SK-N-SH treated with all-trans-retinoic acid at 6 μM for 48 hours (cell line): ENCODE measurements around the gene RNMT.

Experiments
- ATAC-seq: fragments of 200-7000 bp; cut with Tn5 transposase; 3 replicates; pipeline ENCODE4 v1.9.1; 2020; ENCODE audit warnings: mild to moderate bottlenecking, moderate library complexity
- CREB5 ChIP-seq: fragments of 250-450 bp; sonication (Bioruptor Pico); IDR thresholded peaks from 2 replicates; pipeline ENCODE4 v1.5.1; 2020; ENCODE audit warnings: low read depth, mild to moderate bottlenecking, moderate library complexity
- CSDC2 ChIP-seq: fragments of 250-450 bp; sonication (Bioruptor Pico); IDR thresholded peaks from 2 replicates; pipeline ENCODE4 v1.5.0; 2020; ENCODE audit warnings: mild to moderate bottlenecking, moderate library complexity
- CSRNP3 ChIP-seq: fragments of 250-450 bp; sonication (Bioruptor Pico); IDR thresholded peaks from 2 replicates; pipeline ENCODE4 v1.5.1; 2021; ENCODE audit warnings: mild to moderate bottlenecking, moderate library complexity
- GLIS3 ChIP-seq: fragments of 250-450 bp; sonication (Bioruptor Pico); IDR thresholded peaks from 2 replicates; pipeline ENCODE4 v1.5.0; 2020; ENCODE audit warnings: mild to moderate bottlenecking, moderate library complexity
- OSR1 ChIP-seq: fragments of 250-450 bp; sonication (Bioruptor Pico); IDR thresholded peaks from 2 replicates; pipeline ENCODE4 v1.8.0; 2022; ENCODE audit warnings: moderate library complexity, mild to moderate bottlenecking, inconsistent platforms
- PATZ1 ChIP-seq: fragments of 250-450 bp; sonication (Bioruptor Pico); IDR thresholded peaks from 2 replicates; pipeline ENCODE4 v1.8.0; 2020; ENCODE audit warnings: mild to moderate bottlenecking, moderate library complexity, borderline replicate concordance
- PPARA ChIP-seq: fragments of 250-450 bp; sonication (Bioruptor Pico); IDR thresholded peaks from 2 replicates; pipeline ENCODE4 v1.5.0; 2020; ENCODE audit warnings: mild to moderate bottlenecking, borderline replicate concordance
- SNAI2 ChIP-seq: fragments of 250-450 bp; sonication (Bioruptor Pico); IDR thresholded peaks from 2 replicates; pipeline ENCODE4 v1.5.0; 2020; ENCODE audit warnings: mild to moderate bottlenecking, moderate library complexity
- TCF4 ChIP-seq: fragments of 250-450 bp; sonication (Bioruptor Pico); IDR thresholded peaks from 2 replicates; pipeline ENCODE4 v1.8.0; 2021; ENCODE audit warnings: mild to moderate bottlenecking, moderate library complexity, borderline replicate concordance
- TOX ChIP-seq: fragments of 250-450 bp; sonication (Bioruptor Pico); IDR thresholded peaks from 2 replicates; pipeline ENCODE4 v1.8.0; 2021; ENCODE audit warnings: mild to moderate bottlenecking, moderate library complexity, borderline replicate concordance
- TSHZ2 ChIP-seq: fragments of 250-450 bp; sonication (Bioruptor Pico); IDR thresholded peaks from 2 replicates; pipeline ENCODE4 v1.5.0; 2020; ENCODE audit warnings: mild to moderate bottlenecking, moderate library complexity
- ZC3H10 ChIP-seq: fragments of 250-450 bp; sonication (Bioruptor Pico); IDR thresholded peaks from 2 replicates; pipeline ENCODE4 v1.5.1; 2021; ENCODE audit warnings: mild to moderate bottlenecking, moderate library complexity
- ZFP3 ChIP-seq: fragments of 250-450 bp; sonication (Bioruptor Pico); IDR thresholded peaks from 2 replicates; pipeline ENCODE4 v1.5.0; 2020; ENCODE audit warnings: mild to moderate bottlenecking, moderate library complexity
- ZFP30 ChIP-seq: fragments of 450-650 bp; formaldehyde crosslinking; IDR thresholded peaks from 2 replicates; pipeline ENCODE4 v1.5.0; 2022; ENCODE audit warnings: mild to moderate bottlenecking, moderate library complexity
- ZNF565 ChIP-seq: fragments of 450-650 bp; formaldehyde crosslinking; conservative IDR thresholded peaks from 2 replicates; pipeline ENCODE4 v1.5.0; 2020; ENCODE audit warnings: low read depth, mild to moderate bottlenecking, moderate library complexity
- ZNF70 ChIP-seq: fragments of 450-650 bp; formaldehyde crosslinking; IDR thresholded peaks from 2 replicates; pipeline ENCODE4 v1.5.0; 2020; ENCODE audit warnings: mild to moderate bottlenecking, moderate library complexity
- ZNF8 ChIP-seq: fragments of 450-650 bp; formaldehyde crosslinking; IDR thresholded peaks from 2 replicates; pipeline ENCODE4 v1.5.0; 2020; ENCODE audit warnings: mild to moderate bottlenecking, moderate library complexity
- TF ChIP-seq, protein P1 (sequence below): fragments of 250-450 bp; sonication (Bioruptor Pico); IDR thresholded peaks from 2 replicates; pipeline ENCODE4 v1.8.0; 2021; ENCODE audit warnings: low read depth, mild to moderate bottlenecking, moderate library complexity, borderline replicate concordance

The RNMT gene

DNA sequence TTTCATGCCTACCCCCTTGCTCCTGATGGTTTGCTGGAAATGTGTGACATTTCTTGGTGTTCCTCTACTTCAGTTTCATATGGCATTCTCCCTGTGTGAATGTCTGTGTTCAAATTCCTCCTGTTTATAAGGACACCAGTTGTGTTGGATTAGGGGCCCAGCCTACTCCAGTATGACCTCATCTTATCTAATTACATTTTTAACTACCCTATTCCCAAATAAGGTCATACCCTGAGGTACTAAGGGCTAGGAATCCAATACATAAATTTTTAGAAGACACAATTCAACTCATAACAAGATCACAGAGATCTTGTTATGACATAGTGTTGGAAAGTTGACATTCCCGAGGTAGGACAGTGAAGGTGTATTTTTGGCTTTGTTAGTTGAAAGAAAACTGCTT is 5.6 kb upstream of the RNMT start:
- TF ChIP-seq CSRNP3 (no peak), TCF4 (CRISPR knock-in tag) (no peak), PATZ1 (CRISPR knock-in tag) (no peak), ZNF565 (no peak), ZFP3 (CRISPR knock-in tag) (no peak), CSDC2 (CRISPR knock-in tag) (no peak), SNAI2 (CRISPR knock-in tag) (no peak), CREB5 (CRISPR knock-in tag) (no peak), ZC3H10 (CRISPR knock-in tag) (no peak), OSR1 (CRISPR knock-in tag) (no peak), TSHZ2 (no peak)
- ATAC-seq = no peak

- TF ChIP-seq, protein P1, sequence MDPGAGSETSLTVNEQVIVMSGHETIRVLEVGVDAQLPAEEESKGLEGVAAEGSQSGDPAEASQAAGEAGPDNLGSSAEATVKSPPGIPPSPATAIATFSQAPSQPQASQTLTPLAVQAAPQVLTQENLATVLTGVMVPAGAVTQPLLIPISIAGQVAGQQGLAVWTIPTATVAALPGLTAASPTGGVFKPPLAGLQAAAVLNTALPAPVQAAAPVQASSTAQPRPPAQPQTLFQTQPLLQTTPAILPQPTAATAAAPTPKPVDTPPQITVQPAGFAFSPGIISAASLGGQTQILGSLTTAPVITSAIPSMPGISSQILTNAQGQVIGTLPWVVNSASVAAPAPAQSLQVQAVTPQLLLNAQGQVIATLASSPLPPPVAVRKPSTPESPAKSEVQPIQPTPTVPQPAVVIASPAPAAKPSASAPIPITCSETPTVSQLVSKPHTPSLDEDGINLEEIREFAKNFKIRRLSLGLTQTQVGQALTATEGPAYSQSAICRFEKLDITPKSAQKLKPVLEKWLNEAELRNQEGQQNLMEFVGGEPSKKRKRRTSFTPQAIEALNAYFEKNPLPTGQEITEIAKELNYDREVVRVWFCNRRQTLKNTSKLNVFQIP = no peak
- TF ChIP-seq ZNF70 (no peak), ZFP3 (CRISPR knock-in tag) (no peak), PPARA (CRISPR knock-in tag) (no peak)
- no peak; the same call in 2 of the 3 replicates for ATAC-seq
These were observed 774 bp upstream of the RNMT start for GRCh38 chr18:13725566-13726231.

DNA sequence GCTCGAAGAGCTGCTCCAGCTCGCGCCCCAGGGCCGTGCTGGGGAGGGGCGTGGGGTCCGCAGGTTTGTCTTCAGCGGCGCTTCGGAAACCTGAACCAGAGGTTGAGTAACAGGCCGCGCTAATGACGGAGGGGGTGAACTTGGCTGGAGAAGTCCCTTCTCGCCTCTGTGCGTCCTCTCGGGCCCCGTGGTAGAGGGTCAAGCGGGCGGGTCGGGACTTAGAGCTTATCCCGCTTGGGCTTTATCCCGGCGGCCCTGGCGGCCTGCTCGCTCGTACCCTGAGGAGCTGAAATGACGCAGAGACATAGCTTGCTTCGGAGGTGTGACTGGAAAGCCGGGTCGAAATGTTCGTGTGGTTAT is 479 bp downstream of the RNMT start:
- peak; percentile 57 for ATAC-seq
- TF ChIP-seq OSR1 (CRISPR knock-in tag) (no peak), GLIS3 (no peak), SNAI2 (CRISPR knock-in tag) (no peak), CSDC2 (CRISPR knock-in tag) (no peak), TOX (CRISPR knock-in tag) (no peak), ZFP3 (CRISPR knock-in tag) (no peak), ZNF70 (no peak), ZNF565 (no peak), ZFP30 (no peak), CSRNP3 (no peak), TCF4 (CRISPR knock-in tag) (no peak), ZC3H10 (CRISPR knock-in tag) (no peak)

DNA sequence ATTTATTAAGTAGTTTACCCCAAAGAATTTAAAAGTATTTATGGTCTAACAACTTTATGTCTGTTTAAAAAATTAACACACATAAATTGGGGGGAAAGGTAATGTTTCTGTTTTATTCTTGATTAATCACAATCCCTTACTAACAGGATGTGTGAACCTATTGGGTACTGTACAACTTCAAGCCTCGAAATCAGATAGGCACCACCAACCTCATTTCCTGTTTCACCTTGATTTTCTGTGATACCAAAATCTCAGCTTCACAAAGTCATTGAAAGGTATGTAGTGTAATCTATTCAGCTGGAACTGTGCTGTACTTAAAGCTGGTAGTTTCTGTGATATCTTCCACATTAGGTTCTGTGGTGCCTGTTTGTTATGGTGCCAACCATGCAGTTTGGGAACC is 4.0 kb downstream of the RNMT start:
- no peak for ATAC-seq
- no peak for TF ChIP-seq ZNF8 (CRISPR knock-in tag)
- TF ChIP-seq PATZ1 (CRISPR knock-in tag) = no peak
- TF ChIP-seq, protein P1 = no peak
- no peak for TF ChIP-seq ZC3H10 (CRISPR knock-in tag)
- no peak for TF ChIP-seq ZFP30
- no peak for TF ChIP-seq ZNF70
